HCT116 (cell line): ENCODE measurements around the gene NR6A1. TPM values are rescaled to one million over a fixed set of nuclear protein-coding genes. Genes with fewer than 3 reads are reported as not detected.

Source experiments
- ATAC-seq: fragments of 200-7000 bp; cut with Tn5 transposase; 2 replicates; pipeline ENCODE4 v1.9.1; 2020; ENCODE audit warnings: mild to moderate bottlenecking, moderate library complexity
- BruUV-seq: library from RNA; stranded (reverse); fragments of 400-500 nt; replicated peaks from 2 replicates; lab custom pipeline; 2021; lab: Mats Ljungman, UMichigan
- CTCF ChIA-PET: fragments of 300-600 bp; sonication (Branson Sonifier 250); formaldehyde crosslinking; loops from one replicate; lab custom pipeline; 2021; ENCODE audit warnings: antibody characterized with exemption; lab: Charles Lee
- POLR2A ChIA-PET: fragments of 300-600, 350-600 bp; sonication (Branson Sonifier 250); formaldehyde crosslinking; loops from one replicate; lab custom pipeline; 2021; ENCODE audit warnings: antibody characterized with exemption; lab: Charles Lee
- RAD21 ChIA-PET, 2 experiments: fragments of 300-600 bp; sonication (Branson Sonifier 250); formaldehyde crosslinking; loops; one replicate each; lab custom pipeline; 2023; ENCODE audit warnings: low total read pairs in 2 of 2; ENCODE audit not compliant: uncharacterized antibody in 2 of 2, unreplicated experiment in 2 of 2, low non-redundant PET in 1 of 2; lab: Charles Lee
- DNase-seq: peaks from one replicate; pipeline ENCODE4 v3.0.0-alpha.2; 2010; ENCODE audit warnings: low read depth, low spot score
- H2AFZ ChIP-seq: fragments of 200-600 bp; shearing (Covaris generic), sonication (generic); 2 replicates; pipeline ENCODE4 v1.6.1; 2017; ENCODE audit warnings: low read depth, mixed run types, mixed read lengths, antibody characterized with exemption, low read length; ENCODE audit not compliant: poor library complexity, severe bottlenecking
- H3K27ac ChIP-seq: 2 replicates; pipeline ENCODE4 v1.5.1; 2012; ENCODE audit warnings: low read depth, low read length
- H3K27me3 ChIP-seq: fragments of 200-600 bp; sonication (generic); 2 replicates; pipeline ENCODE4 v1.6.1; 2016; ENCODE audit warnings: mixed run types, low read length, mixed read lengths; ENCODE audit not compliant: insufficient read depth
- H3K36me3 ChIP-seq, 2 experiments: fragments of 200-500 bp in 1 of 2; fragments of 200-600 bp in 1 of 2; sonication (Bioruptor generic) in 1 of 2; sonication (generic) in 1 of 2; 2 replicates each; pipeline versions ENCODE4 v1.5.1 to v1.6.1; 2014 to 2016; ENCODE audit warnings: low read length in 2 of 2, inconsistent platforms in 1 of 2, mixed read lengths in 1 of 2, mixed run types in 1 of 2; ENCODE audit not compliant: insufficient read depth in 2 of 2, control insufficient read depth in 1 of 2
- H3K4me1 ChIP-seq, 2 experiments: fragments of 200-600 bp in 1 of 2; sonication (generic) in 1 of 2; 2 replicates each; pipeline versions ENCODE4 v1.5.1 to v1.6.1; 2012 to 2017; ENCODE audit warnings: low read length in 2 of 2, inconsistent platforms in 1 of 2, mild to moderate bottlenecking in 1 of 2, mixed read lengths in 1 of 2, mixed run types in 1 of 2, moderate library complexity in 1 of 2; ENCODE audit not compliant: insufficient read depth in 2 of 2, control insufficient read depth in 1 of 2
- H3K4me2 ChIP-seq: fragments of 200-600 bp; sonication (generic); 2 replicates; pipeline ENCODE4 v1.6.1; 2017; ENCODE audit warnings: mixed run types, low read length, mixed read lengths
- H3K4me3 ChIP-seq, 2 experiments: fragments of 200-600 bp in 1 of 2; sonication (generic) in 1 of 2; replicated peaks in 1 of 2; 2 replicates each; pipeline ENCODE4 v1.5.1; 2011 to 2016; ENCODE audit warnings: low read length in 2 of 2, control low read depth in 1 of 2, low read depth in 1 of 2, mild to moderate bottlenecking in 1 of 2, mixed read lengths in 1 of 2, mixed run types in 1 of 2
- H3K79me2 ChIP-seq: fragments of 200-600 bp; sonication (generic); 2 replicates; pipeline ENCODE4 v1.6.1; 2017; ENCODE audit warnings: mild to moderate bottlenecking, mixed run types, low read length, moderate library complexity, mixed read lengths; ENCODE audit not compliant: insufficient read depth
- H3K9ac ChIP-seq: fragments of 200-600 bp; sonication (generic); 2 replicates; pipeline ENCODE4 v1.6.1; 2016; ENCODE audit warnings: low read length, mixed read lengths
- H3K9me2 ChIP-seq: fragments of 200-600 bp; sonication (generic), shearing (Covaris generic); 2 replicates; pipeline ENCODE4 v1.6.1; 2017; ENCODE audit warnings: mixed run types, mild to moderate bottlenecking, moderate library complexity; ENCODE audit not compliant: insufficient read depth
- H3K9me3 ChIP-seq, 2 experiments: fragments of 200-500 bp in 1 of 2; fragments of 200-600 bp in 1 of 2; sonication (Bioruptor generic) in 1 of 2; sonication (generic) in 1 of 2; 2 replicates each; pipeline ENCODE4 v1.6.1; 2014 to 2017; ENCODE audit warnings: low read length in 2 of 2, mixed read lengths in 2 of 2, inconsistent platforms in 1 of 2, low read depth in 1 of 2, mild to moderate bottlenecking in 1 of 2, mixed run types in 1 of 2, moderate library complexity in 1 of 2; ENCODE audit not compliant: control insufficient read depth in 1 of 2, insufficient read depth in 1 of 2
- H4K20me1 ChIP-seq: fragments of 200-600 bp; sonication (generic), shearing (Covaris generic); 2 replicates; pipeline ENCODE4 v1.6.1; 2017; ENCODE audit warnings: mixed run types, mild to moderate bottlenecking, moderate library complexity; ENCODE audit not compliant: insufficient read depth
- CBX3 ChIP-seq: IDR thresholded peaks from 2 replicates; pipeline ENCODE4 v1.6.1; 2012; ENCODE audit warnings: low read depth
- CEBPB ChIP-seq: IDR thresholded peaks from 2 replicates; pipeline ENCODE4 v1.6.1; 2012; ENCODE audit warnings: low read depth
- EZH2phosphoT487 ChIP-seq: fragments of 200-600 bp; IDR thresholded peaks from 2 replicates; pipeline ENCODE4 v1.6.1; 2018; ENCODE audit warnings: antibody characterized with exemption, borderline replicate concordance
- FOSL1 ChIP-seq: IDR thresholded peaks from 2 replicates; pipeline ENCODE4 v1.6.1; 2012; ENCODE audit warnings: low read depth
- JUND ChIP-seq: IDR thresholded peaks from 2 replicates; pipeline ENCODE4 v1.6.1; 2012
- POLR2AphosphoS5 ChIP-seq: IDR thresholded peaks from 2 replicates; pipeline ENCODE4 v1.6.1; 2011; ENCODE audit warnings: mild to moderate bottlenecking, low read depth, low read length, moderate library complexity
- RAD21 ChIP-seq: IDR thresholded peaks from 2 replicates; pipeline ENCODE4 v1.6.1; 2012; ENCODE audit warnings: low read depth, mild to moderate bottlenecking
- SIN3A ChIP-seq: IDR thresholded peaks from 2 replicates; pipeline ENCODE4 v1.6.1; 2012; ENCODE audit warnings: low read depth
- TCF7L2 ChIP-seq: IDR thresholded peaks from 2 replicates; pipeline ENCODE4 v1.7.0; 2011; ENCODE audit warnings: borderline replicate concordance, inconsistent platforms; ENCODE audit not compliant: insufficient read depth, insufficient read length; ENCODE audit errors: extremely low read depth
- YY1 ChIP-seq: IDR thresholded peaks from 2 replicates; pipeline ENCODE4 v1.6.1; 2011; ENCODE audit warnings: low read length, low read depth, moderate library complexity, mild to moderate bottlenecking; ENCODE audit not compliant: insufficient replicate concordance; ENCODE audit errors: extremely low read depth
- ZFX ChIP-seq: fragments of 450-650 bp; IDR thresholded peaks from 2 replicates; pipeline ENCODE4 v1.6.1; 2017
- ZNF274 ChIP-seq: fragments of 200-500 bp; sonication (Bioruptor generic); IDR thresholded peaks from 2 replicates; pipeline ENCODE4 v1.6.1; 2014; ENCODE audit warnings: mild to moderate bottlenecking, low read depth, low read length, inconsistent platforms
- intact Hi-C: fragments of 100-400 bp; cut with micrococcal nuclease; formaldehyde crosslinking; loops from 2 replicates; pipeline ENCODE4 v1.10.0; 2022
- total RNA-seq: library from RNA; stranded (reverse); gene quantifications from one replicate; pipeline ENCODE4 v1.2.1, GENCODE V29; 2021; ENCODE audit not compliant: unreplicated experiment
- TF ChIP-seq, protein P1 (sequence below): IDR thresholded peaks from 2 replicates; pipeline ENCODE4 v1.6.1; 2012
- TF ChIP-seq, protein P2 (sequence below): IDR thresholded peaks from 2 replicates; pipeline ENCODE4 v1.6.1; 2012
- TF ChIP-seq, protein P3 (sequence below), 3 experiments: fragments of 200-600 bp in 1 of 3; sonication (generic) in 1 of 3; IDR thresholded peaks in 2 of 3; conservative IDR thresholded peaks in 1 of 3; 2 replicates each; pipeline ENCODE4 v1.5.1; 2012 to 2017; ENCODE audit warnings: low read depth in 2 of 3, low read length in 2 of 3, antibody characterized with exemption in 1 of 3, borderline replicate concordance in 1 of 3, control low read depth in 1 of 3, mild to moderate bottlenecking in 1 of 3, mixed read lengths in 1 of 3, mixed run types in 1 of 3, moderate library complexity in 1 of 3; ENCODE audit not compliant: insufficient read depth in 1 of 3

Gene NR6A1
- total RNA-seq, 1 experiment from 2014 or later: 9.9 TPM

DNA sequence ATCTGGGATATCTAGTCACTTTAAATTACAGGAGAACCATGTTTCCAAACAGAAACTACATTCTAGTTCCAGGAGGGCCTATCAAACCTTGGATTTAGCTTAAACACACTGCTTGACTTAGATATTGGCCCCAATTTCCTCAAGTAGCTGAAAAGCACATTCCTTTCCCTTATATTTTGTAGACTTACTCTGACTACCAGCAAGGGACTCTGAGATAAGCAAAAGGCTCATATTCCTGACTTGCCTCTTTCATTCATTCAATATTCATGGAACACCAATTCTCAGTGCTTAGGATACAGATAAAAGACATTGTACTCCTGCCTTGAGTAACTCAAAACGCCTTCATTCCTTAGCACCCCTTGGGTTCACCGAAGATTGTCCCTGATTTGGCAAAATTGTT is 11.8 kb downstream of the NR6A1 start:
- Histone ChIP-seq H3K79me2 (peaks cover 94% of the 10 kb centered on the region), H3K36me3 (no peaks in the 10 kb centered on the region), H3K9ac (no peak overlapping the region), H3K4me2 (no peak overlapping the region), H3K27me3 (no peaks in the 10 kb centered on the region), H2AFZ (no peak overlapping the region), H3K9me2 (no peaks in the 10 kb centered on the region), H4K20me1 (peaks cover 12% of the 10 kb centered on the region; the same call in 1 of the 2 replicates), H3K27ac (no peak overlapping the region), H3K4me1 (peaks cover 4 to 22% of the 10 kb centered on the region in 2 experiments; a peak in 3 of 4 replicates), H3K9me3 (no peaks in the 10 kb centered on the region), H3K4me3 (no peak overlapping the region)
- no TSS peak for BruUV-seq
- ChIA-PET CTCF (interaction anchor here (1.1 to 1.9 kb wide), 3 partner anchors 12 to 142 kb away, joined by 3 to 5 read pairs (median 3); partner anchors contain the start of gene NR6A1), POLR2A (no interaction called here), RAD21 (no interaction called here)
- no peak for DNase-seq
- intact Hi-C loops: no loop called here
- ATAC-seq: no peak
- TF ChIP-seq RAD21: no peak
- TF ChIP-seq JUND: no peak
- TF ChIP-seq TCF7L2: no peak
- TF ChIP-seq SIN3A: no peak
- no peak for TF ChIP-seq EZH2phosphoT487
- TF ChIP-seq ZFX: no peak
- no peak for TF ChIP-seq YY1
- no peak for TF ChIP-seq CBX3
- TF ChIP-seq, protein P1, sequence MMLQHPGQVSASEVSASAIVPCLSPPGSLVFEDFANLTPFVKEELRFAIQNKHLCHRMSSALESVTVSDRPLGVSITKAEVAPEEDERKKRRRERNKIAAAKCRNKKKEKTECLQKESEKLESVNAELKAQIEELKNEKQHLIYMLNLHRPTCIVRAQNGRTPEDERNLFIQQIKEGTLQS: no peak
- no peak for TF ChIP-seq POLR2AphosphoS5
- TF ChIP-seq ZNF274: no peak
- TF ChIP-seq, protein P2, sequence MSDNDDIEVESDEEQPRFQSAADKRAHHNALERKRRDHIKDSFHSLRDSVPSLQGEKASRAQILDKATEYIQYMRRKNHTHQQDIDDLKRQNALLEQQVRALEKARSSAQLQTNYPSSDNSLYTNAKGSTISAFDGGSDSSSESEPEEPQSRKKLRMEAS: no peak
- no peak for TF ChIP-seq FOSL1
- no peak for TF ChIP-seq CEBPB
- TF ChIP-seq, protein P3, sequence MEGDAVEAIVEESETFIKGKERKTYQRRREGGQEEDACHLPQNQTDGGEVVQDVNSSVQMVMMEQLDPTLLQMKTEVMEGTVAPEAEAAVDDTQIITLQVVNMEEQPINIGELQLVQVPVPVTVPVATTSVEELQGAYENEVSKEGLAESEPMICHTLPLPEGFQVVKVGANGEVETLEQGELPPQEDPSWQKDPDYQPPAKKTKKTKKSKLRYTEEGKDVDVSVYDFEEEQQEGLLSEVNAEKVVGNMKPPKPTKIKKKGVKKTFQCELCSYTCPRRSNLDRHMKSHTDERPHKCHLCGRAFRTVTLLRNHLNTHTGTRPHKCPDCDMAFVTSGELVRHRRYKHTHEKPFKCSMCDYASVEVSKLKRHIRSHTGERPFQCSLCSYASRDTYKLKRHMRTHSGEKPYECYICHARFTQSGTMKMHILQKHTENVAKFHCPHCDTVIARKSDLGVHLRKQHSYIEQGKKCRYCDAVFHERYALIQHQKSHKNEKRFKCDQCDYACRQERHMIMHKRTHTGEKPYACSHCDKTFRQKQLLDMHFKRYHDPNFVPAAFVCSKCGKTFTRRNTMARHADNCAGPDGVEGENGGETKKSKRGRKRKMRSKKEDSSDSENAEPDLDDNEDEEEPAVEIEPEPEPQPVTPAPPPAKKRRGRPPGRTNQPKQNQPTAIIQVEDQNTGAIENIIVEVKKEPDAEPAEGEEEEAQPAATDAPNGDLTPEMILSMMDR (IDR thresholded peaks at IDR 0.05 in 2 of 3, conservative IDR thresholded peaks at IDR 0.05 in 1 of 3; ENCODE audit: borderline replicate concordance in 1 of 3, insufficient read depth in 1 of 3, low read depth in 2 of 3, low read length in 2 of 3): no peak
